K562 (cell line): Measurements from ENCODE around the gene MRPL52. TPM values are rescaled to one million over a fixed set of nuclear protein-coding genes. Genes with fewer than 3 reads are reported as not detected.

Experiments used
- ESRRA ChIP-seq: fragments of 450-650 bp; IDR thresholded peaks from 2 replicates; pipeline ENCODE4 v1.6.1; 2014; ENCODE audit warnings: low read depth, mild to moderate bottlenecking, moderate library complexity, borderline replicate concordance
- LARP7 ChIP-seq: fragments of 450-650 bp; IDR thresholded peaks from 2 replicates; pipeline ENCODE4 v1.6.1; 2016
- NCOA1 ChIP-seq: fragments of 450-650 bp; IDR thresholded peaks from 2 replicates; pipeline ENCODE4 v1.6.1; 2016; ENCODE audit warnings: low read depth
- RFX1 ChIP-seq: fragments of 450-650 bp; IDR thresholded peaks from 2 replicates; pipeline ENCODE4 v1.6.1; 2016; ENCODE audit warnings: mild to moderate bottlenecking, moderate library complexity
- RFX7 ChIP-seq: fragments of 250-450 bp; sonication (Bioruptor Pico); IDR thresholded peaks from 2 replicates; pipeline ENCODE4 v1.5.1; 2021; ENCODE audit warnings: mild to moderate bottlenecking
- TCF15 ChIP-seq: fragments of 250-450 bp; sonication (Bioruptor Pico); IDR thresholded peaks from 2 replicates; pipeline ENCODE4 v1.8.0; 2022; ENCODE audit warnings: moderate library complexity, mild to moderate bottlenecking, inconsistent platforms
- TCF7 ChIP-seq: sonication (generic); IDR thresholded peaks from 2 replicates; pipeline ENCODE4 v1.6.1; 2016; ENCODE audit warnings: antibody characterized with exemption, borderline replicate concordance
- TFAM ChIP-seq: fragments of 250-450 bp; sonication (Bioruptor Pico); conservative IDR thresholded peaks from 2 replicates; pipeline ENCODE4 v1.5.0; 2021; ENCODE audit warnings: mild to moderate bottlenecking, moderate library complexity
- ZMIZ1 ChIP-seq, 2 experiments: fragments of 150-350 bp in 1 of 2; IDR thresholded peaks; 2 replicates each; pipeline ENCODE4 v1.6.1; 2012 to 2016; ENCODE audit warnings: low read depth in 2 of 2, low read length in 2 of 2, mild to moderate bottlenecking in 1 of 2, moderate library complexity in 1 of 2
- polyA plus RNA-seq, 8 experiments: library from polyadenylated mRNA; depleted of rRNA in 4 of 8; stranded (reverse) in 5 of 8; unstranded in 3 of 8; fragments of >200 nt; fragmentation: Nextera tagmentation in 2 of 8; fragmentation: Illumina TruSeq in 1 of 8; extraction: Ambion mirVana in 2 of 8; extraction: Trizol in 1 of 8; gene quantifications; 2 replicates each; pipeline versions ENCODE4 v1.2.1 to v1.2.3, GENCODE V29; 2011 to 2014; ENCODE audit warnings: inconsistent platforms in 1 of 8, missing spikeins in 1 of 8
- total RNA-seq, 7 experiments: library from RNA; depleted of rRNA in 6 of 7; stranded (reverse); fragments of >200 nt in 6 of 7; fragmentation: Illumina TruSeq in 2 of 7; extraction: Trizol in 2 of 7; gene quantifications; 2 replicates each; pipeline versions ENCODE4 v1.2.1 to v1.2.3, GENCODE V29; 2011 to 2021; ENCODE audit warnings: low replicate concordance in 1 of 7

The MRPL52 gene
- total and polyA plus RNA-seq, 9 of the 15 experiments (the other 6 are each of a cell fraction or from before 2014, with no cell fraction given): 56.5 to 213 (median 168) TPM

GRCh38 chr14:22824711-22825359, 4.9 kb upstream of the MRPL52 start (continued):
- TF ChIP-seq TFAM: no peak
- no peak for TF ChIP-seq ZMIZ1 (IDR thresholded peaks at IDR 0.05; ENCODE audit: low read depth in 2 of 2, low read length in 2 of 2)
- TF ChIP-seq RFX1: no peak
- TF ChIP-seq TCF7: peak; percentile 93
- TF ChIP-seq TCF15: no peak
- TF ChIP-seq NCOA1: peak; percentile 54; the same call in 1 of the 2 replicates
- TF ChIP-seq RFX7 (CRISPR knock-in tag): no peak
- TF ChIP-seq ESRRA: peak; percentile 49; the same call in 1 of the 2 replicates
- no peak for TF ChIP-seq LARP7
